Dedifferentiated amniotic fluid mesenchymal stem cell (primary cell): ENCODE measurements around the gene BEX1.
"Not testable (repeated sequence)": the region's sequence is repeated elsewhere in the genome, so short reads cannot be mapped to it uniquely, and the experiment has no call there.

ENCODE experiments used
- DNase-seq: peaks from one replicate; pipeline ENCODE4 v3.0.0-alpha.2; 2016; ENCODE audit errors: extremely low spot score

BEX1 gene

GRCh38 chrX:103063918-103064434 is at the start of gene BEX1:
Gene BEX1, minus strand, starts transcription at chrX:103064171. Its CDS starts 897 bp downstream, at chrX:103063274.
- DNase-seq, result no peak

DNA sequence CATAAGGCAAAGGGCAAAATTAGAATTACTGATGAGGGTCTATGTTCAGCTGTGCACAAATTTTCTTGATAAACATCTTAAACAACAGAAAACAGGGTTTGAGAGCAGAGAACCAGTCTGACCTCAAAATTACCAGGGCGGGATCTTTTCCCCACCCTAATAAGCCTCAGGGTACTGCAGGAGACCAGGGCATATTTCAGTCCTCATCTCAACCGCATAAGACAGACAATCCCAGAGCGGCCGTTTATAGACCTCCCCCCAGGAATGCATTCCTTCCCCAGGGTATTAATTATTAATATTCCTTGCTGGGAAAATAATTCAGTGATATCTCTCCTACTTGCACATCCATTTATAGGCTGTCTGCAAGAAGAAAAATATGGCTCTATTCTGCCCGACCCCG is 45.5 kb upstream of the BEX1 start:
- not testable (repeated sequence) for DNase-seq

- DNase-seq, result no peak
These were observed 43.9 kb upstream of the BEX1 start for GRCh38 chrX:103107836-103108235.

- not testable (repeated sequence) for DNase-seq
These were observed 43.3 kb upstream of the BEX1 start for GRCh38 chrX:103107227-103107737.

DNA sequence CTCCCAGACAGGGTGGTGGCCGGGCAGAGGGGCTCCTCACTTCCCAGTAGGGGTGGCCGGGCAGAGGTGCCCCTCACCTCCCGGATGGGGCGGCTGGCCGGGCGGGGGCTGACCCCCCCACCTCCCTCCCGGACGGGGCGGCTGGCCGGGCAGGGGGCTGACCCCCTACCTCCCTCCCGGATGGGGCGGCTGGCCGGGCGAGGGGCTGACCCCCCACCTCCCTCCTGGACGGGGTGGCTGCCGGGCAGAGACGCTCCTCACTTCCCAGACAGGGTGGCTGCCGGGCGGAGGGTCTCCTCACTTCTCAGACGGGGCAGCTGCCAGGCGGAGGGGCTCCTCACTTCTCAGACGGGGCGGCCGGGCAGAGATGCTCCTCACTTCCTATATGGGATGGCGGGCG is 40.4 kb upstream of the BEX1 start:
- not testable (repeated sequence) for DNase-seq

DNA sequence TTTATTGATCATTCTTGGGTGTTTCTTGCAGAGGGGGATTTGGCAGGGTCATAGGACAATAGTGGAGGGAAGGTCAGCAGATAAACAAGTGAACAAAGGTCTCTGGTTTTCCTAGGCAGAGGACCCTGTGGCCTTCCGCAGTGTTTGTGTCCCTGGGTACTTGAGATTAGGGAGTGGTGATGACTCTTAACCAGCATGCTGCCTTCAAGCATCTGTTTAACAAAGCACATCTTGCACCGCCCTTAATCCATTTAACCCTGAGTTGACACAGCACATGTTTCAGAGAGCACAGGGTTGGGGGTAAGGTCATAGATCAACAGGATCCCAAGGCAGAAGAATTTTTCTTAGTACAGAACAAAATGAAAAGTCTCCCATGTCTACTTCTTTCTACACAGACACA is 39.9 kb upstream of the BEX1 start:
- DNase-seq, result not testable (repeated sequence)

- DNase-seq, result no peak
These were observed 37.5 kb upstream of the BEX1 start for GRCh38 chrX:103101299-103102042.

DNA sequence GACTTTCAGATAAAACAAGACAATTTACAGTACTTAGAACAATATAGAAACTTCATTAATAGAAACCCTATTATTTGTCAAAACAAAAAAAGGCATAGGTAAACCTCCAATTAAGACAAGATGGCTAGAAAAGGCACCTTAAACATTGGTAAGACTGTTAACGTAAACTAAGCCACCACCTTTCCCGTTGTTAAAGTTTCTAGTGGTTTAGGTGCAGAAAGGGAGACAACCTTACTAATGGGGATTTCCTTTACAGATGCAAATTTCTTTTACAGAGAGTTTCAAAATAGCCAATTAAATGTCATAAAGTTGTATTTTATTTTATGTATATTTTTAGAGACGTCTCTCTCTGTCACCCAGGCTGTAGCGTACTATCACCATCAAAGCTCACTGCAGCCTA is 36.5 kb upstream of the BEX1 start:
- DNase-seq, result no peak

DNA sequence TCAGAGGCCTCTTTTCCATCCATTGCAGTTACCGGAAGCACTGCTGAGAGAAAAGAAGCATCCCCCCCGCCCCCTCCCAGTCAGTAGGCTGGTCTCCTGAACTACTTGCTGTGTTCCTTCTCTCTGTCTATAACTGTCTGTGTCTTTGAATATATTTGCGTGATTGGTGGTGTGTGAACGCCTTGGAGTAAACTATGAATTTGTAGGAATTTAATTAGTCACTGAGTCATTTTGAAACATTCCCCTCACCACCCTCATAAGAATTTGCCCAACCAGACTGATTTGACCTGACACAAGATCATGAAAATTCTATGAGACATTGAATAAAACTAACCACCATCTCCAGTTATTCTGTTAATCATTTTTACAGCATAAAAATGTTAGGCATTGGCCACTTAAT is 35.7 kb upstream of the BEX1 start:
- DNase-seq, result no peak

GRCh38 chrX:103098488-103098887 is 34.5 kb upstream of the BEX1 start:
- no peak for DNase-seq

GRCh38 chrX:103092942-103093341 is 29.0 kb upstream of the BEX1 start, which contains the start of gene NXF3:
Gene NXF3, minus strand, starts transcription at chrX:103093143. Its CDS starts 120 bp downstream, at chrX:103093023.
- DNase-seq, result no peak

- DNase-seq, result no peak
These were observed 17.1 kb upstream of the BEX1 start for GRCh38 chrX:103081051-103081450.

GRCh38 chrX:103073467-103073866 is 9.5 kb upstream of the BEX1 start:
- no peak for DNase-seq

GRCh38 chrX:103066606-103067005 is 2.6 kb upstream of the BEX1 start:
- no peak for DNase-seq

GRCh38 chrX:103063191-103063845 is 653 bp downstream of the BEX1 start:
- DNase-seq, result no peak

- no peak for DNase-seq
These were observed 2.5 kb downstream of the BEX1 start for GRCh38 chrX:103061486-103061885.

GRCh38 chrX:103056902-103057301 is 7.1 kb downstream of the BEX1 start:
- no peak for DNase-seq

DNA sequence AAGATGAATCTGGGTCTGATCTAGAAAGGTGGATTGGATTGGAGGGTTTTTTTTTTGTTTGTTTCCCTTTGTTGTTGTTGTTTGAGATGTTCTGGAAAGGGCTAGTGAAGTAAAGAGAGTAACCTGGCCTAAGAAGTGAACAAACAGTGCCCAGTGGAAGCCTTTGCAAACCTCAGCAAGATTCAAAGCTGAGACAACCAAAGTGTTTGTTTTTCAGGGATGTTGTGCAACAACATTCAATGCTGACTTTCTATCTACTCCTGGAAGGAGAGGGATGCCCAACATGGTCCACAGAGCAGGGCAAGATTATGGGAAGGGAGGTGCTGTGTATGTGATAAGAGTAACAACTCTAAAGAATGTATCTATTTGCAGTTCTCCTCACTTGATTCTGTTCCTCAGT is 11.3 kb downstream of the BEX1 start:
- no peak for DNase-seq

- no peak for DNase-seq
These were observed 12.6 kb downstream of the BEX1 start for GRCh38 chrX:103051260-103051789.

GRCh38 chrX:103033371-103033770 is 30.6 kb downstream of the BEX1 start:
- DNase-seq, result not testable (repeated sequence)

GRCh38 chrX:103017542-103017941 is 46.4 kb downstream of the BEX1 start:
- no peak for DNase-seq

GRCh38 chrX:103012945-103013344 is 51.0 kb downstream of the BEX1 start:
- no peak for DNase-seq
